Muscle layer of colon (tissue), 2 donors: Measurements from ENCODE around the gene EMC8.

Experiments used
- H3K27ac ChIP-seq: one replicate; pipeline ENCODE4 v1.7.0; 2013; ENCODE audit warnings: low read depth, mild to moderate bottlenecking, low read length, moderate library complexity
- H3K27me3 ChIP-seq, 2 donors: one replicate each; pipeline ENCODE4 v1.7.0; 2013; ENCODE audit warnings: low read length in 2 of 2, mild to moderate bottlenecking in 2 of 2; ENCODE audit not compliant: insufficient read depth in 2 of 2, control insufficient read depth in 1 of 2
- H3K36me3 ChIP-seq: one replicate; pipeline ENCODE4 v1.7.0; 2013; ENCODE audit warnings: mild to moderate bottlenecking, low read length; ENCODE audit not compliant: insufficient read depth
- H3K4me1 ChIP-seq: one replicate; pipeline ENCODE4 v1.7.0; 2013; ENCODE audit warnings: mild to moderate bottlenecking, low read length; ENCODE audit not compliant: insufficient read depth
- H3K4me3 ChIP-seq, 2 donors: one replicate each; pipeline ENCODE4 v1.7.0; 2013; ENCODE audit warnings: low read length in 2 of 2, low read depth in 1 of 2, mild to moderate bottlenecking in 1 of 2, moderate library complexity in 1 of 2
- H3K9ac ChIP-seq: one replicate; pipeline ENCODE4 v1.7.0; 2013; ENCODE audit warnings: low read length
- H3K9me3 ChIP-seq: one replicate; pipeline ENCODE4 v1.7.0; 2013; ENCODE audit warnings: mild to moderate bottlenecking, low read length
- donor health status: abdominal sarcoma.
- donor health status: Adenocarcinoma of cecum.

The EMC8 gene

DNA sequence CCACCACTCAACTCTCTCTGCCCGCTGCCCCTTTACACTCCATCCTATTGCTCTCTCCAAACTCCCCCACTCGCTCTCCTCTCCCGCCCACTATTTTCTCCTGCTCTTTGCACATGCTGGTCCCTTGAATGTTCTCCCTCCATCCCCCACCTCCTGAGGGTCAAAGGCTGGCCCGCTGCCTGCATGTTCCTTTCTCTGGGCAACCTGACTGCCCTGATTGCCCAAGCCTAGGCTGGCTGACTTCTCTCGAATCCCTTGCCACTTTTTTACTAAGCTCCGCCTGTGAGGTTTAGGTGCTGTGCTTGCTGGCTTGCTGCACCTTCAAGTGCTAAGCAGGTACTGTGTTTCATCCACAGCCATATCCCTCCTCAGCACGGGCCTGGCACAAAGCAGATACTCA, 2.7 kb downstream of the EMC8 start:
- Histone ChIP-seq H3K9ac (no peak overlapping the region), H3K27me3 (no peaks in the 10 kb centered on the region), H3K9me3 (no peaks in the 10 kb centered on the region), H3K4me3 (no peak overlapping the region), H3K27ac (no peak overlapping the region), H3K4me1 (peaks cover 27% of the 10 kb centered on the region), H3K36me3 (peaks cover 60% of the 10 kb centered on the region)

DNA sequence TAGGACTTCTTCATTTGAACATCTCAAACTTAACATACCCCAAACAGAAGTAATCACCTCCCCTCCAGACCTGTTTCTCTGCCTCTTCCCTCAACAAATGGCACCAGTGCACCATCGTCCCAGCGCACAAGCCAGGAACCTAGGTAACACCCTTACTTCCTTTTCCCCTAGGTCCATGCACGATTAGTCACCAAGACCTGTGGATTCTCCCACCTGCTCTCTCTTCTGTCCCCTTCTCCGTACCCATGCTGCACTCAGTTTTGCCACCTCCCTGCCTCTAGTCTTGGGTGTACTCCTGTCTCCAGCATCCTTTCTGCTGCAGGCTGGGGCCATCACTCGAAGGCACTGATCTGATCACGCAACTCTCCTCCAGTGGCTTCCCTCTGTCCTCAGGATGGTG, 3.2 kb downstream of the EMC8 start:
- peaks cover 22% of the 10 kb centered on the region for H3K4me1 ChIP-seq
- no peak overlapping the region for H3K4me3 ChIP-seq
- peaks cover 58% of the 10 kb centered on the region for H3K36me3 ChIP-seq
- no peak overlapping the region for H3K9ac ChIP-seq
- no peak overlapping the region for H3K27ac ChIP-seq
- H3K27me3 ChIP-seq = no peaks in the 10 kb centered on the region
- no peaks in the 10 kb centered on the region for H3K9me3 ChIP-seq

DNA sequence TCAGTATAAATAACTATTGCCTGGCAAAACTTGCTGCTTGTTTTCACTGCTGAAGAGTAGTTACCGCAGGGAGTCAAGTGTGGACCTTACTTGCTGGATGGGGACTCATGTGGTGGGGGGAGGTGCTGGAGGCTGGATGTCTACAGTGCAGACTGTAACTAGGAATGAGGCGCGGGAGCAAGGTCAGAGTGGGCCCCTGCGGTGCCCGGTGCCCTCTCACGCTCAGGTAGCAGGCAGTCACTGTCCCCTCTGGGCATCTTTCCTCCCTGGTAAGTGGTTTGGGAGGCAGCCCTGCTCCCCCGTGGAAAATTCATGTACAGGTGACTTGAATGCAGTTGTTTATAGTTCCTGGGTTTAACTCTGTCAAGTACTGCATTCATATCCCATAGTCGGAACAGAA, 4.6 kb downstream of the EMC8 start:
- Histone ChIP-seq H3K4me1 (peaks cover 13% of the 10 kb centered on the region), H3K9me3 (no peaks in the 10 kb centered on the region), H3K36me3 (peaks cover 56% of the 10 kb centered on the region)

DNA sequence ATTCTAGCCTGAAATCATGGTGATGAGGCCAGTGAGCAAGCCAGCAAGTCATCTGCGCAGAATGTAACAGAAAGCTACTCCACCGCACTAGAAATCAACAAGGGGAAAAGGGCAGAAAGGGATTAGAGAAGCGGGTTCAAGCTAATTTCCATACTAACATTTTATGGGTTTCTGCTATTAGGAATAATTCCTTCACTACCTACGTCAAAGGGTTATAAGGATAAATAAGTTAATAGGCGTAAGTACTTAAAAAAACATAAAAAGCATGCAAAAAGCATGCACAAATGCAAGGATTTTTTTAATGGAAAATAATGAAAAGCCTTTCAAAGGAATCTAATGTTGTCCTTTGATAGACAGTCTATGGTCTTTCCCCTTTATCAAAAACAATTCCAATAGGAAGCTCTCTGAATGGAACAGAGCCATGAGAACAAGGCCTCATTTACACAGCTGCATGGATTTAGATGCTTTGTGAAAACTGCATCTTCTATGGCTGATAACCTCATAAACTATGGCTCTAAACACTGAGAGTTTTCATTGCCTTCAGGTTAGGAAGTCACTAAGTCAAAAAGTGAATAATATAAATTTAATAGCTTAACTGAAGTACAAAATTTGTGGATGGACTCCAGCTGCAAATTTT, 5.6 kb downstream of the EMC8 start:
- peaks cover 56% of the 10 kb centered on the region for H3K36me3 ChIP-seq
- no peak overlapping the region for H3K27ac ChIP-seq
- no peak overlapping the region for H3K9ac ChIP-seq
- no peaks in the 10 kb centered on the region for H3K27me3 ChIP-seq
- no peak overlapping the region for H3K4me3 ChIP-seq
- H3K9me3 ChIP-seq = no peaks in the 10 kb centered on the region
- peaks cover 13% of the 10 kb centered on the region for H3K4me1 ChIP-seq

More for the DNA sequence above, 4.6 kb downstream of the EMC8 start:
- Histone ChIP-seq H3K4me3 (no peak overlapping the region), H3K27me3 (no peaks in the 10 kb centered on the region), H3K27ac (no peak overlapping the region), H3K9ac (no peak overlapping the region)

DNA sequence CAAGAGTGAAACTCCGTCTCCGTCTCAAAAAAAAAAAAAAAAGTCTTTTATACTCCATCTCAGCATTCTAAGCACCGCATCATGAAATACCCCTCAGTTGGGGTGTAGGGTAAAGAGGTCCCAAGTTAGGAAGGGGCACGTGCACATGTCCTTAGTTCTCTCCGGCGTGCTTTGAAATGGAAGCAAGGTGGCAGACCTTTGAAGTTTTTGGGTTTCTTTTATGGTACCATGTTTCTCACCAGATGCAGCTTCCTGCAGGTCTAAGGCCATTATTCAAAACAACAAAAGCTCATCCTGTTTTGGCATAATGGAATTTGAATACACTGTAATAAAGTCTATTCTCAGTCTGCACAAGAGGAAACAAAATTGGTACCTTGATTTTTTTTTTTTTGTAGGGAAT, 9.6 kb downstream of the EMC8 start:
- H3K9me3 ChIP-seq = no peaks in the 10 kb centered on the region
- H3K36me3 ChIP-seq = peaks cover 60% of the 10 kb centered on the region
- H3K9ac ChIP-seq = no peak overlapping the region
- H3K4me1 ChIP-seq = no peaks in the 10 kb centered on the region
- no peak overlapping the region for H3K4me3 ChIP-seq
- H3K27me3 ChIP-seq = no peaks in the 10 kb centered on the region
- H3K27ac ChIP-seq = no peak overlapping the region

DNA sequence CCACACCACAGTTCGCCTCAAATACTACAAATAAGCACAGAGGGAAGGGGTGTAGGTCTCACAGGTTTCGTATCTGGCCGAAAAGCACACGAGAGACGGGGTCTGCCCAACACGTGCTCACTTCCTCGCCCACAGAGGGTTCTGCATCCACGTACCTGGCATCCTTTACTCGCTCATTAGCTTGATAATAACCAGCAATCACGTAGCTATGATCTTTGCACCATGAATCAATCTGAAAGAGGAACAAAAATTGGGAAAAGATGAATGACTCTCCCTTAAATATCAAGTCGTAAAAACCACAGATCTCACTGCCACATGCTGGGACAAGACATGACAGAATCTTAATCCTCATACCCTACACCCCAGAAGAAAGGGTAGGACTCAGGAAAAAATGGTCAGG, 10.5 kb downstream of the EMC8 start:
- Histone ChIP-seq H3K27ac (no peak overlapping the region), H3K36me3 (peaks cover 53% of the 10 kb centered on the region), H3K9me3 (no peaks in the 10 kb centered on the region), H3K27me3 (no peaks in the 10 kb centered on the region), H3K9ac (no peak overlapping the region), H3K4me1 (no peaks in the 10 kb centered on the region), H3K4me3 (no peak overlapping the region)

DNA sequence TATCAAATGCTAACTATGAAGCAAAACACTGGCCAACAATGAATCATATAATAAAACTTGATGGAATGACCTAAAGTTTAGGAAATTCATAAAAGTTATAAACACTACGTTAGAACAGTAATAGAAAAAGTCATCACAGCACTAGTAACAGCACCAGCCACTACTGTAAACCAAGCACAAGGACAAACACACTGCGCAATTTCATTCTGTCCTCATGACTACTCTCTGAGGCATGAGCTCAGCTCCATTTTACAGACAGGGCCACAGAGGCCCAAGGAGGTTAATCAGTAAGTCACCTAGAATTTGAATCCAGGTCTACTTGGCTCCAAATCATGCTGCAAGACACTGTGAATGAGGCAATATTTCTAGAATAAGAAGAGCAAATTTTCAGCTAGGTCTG, 13.4 kb downstream of the EMC8 start:
- Histone ChIP-seq H3K4me3 (no peak overlapping the region), H3K27me3 (no peaks in the 10 kb centered on the region), H3K4me1 (peaks cover 12% of the 10 kb centered on the region), H3K9ac (no peak overlapping the region), H3K36me3 (peaks cover 34% of the 10 kb centered on the region), H3K27ac (no peak overlapping the region), H3K9me3 (no peaks in the 10 kb centered on the region)

DNA sequence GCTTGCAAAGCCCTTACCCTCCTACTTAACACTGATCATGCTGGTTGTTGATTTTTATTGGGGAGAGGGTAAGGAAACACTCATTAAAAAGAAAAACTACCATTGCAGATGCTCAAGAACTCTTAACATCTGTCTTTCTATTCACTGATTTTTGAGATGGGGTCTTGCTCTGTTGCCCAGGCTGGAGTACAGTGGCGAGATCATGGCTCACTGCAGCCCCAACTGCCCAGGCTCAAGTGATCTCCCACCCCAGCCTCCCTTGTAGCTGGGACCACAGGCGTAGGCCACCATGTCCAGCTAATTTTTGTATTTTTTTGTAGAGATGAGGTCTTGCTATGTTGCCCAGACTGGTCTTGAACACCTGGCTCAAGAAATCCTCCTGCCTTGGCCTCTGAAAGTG, 14.5 kb downstream of the EMC8 start:
- H3K27me3 ChIP-seq = no peaks in the 10 kb centered on the region
- no peak overlapping the region for H3K4me3 ChIP-seq
- H3K9me3 ChIP-seq = no peaks in the 10 kb centered on the region
- peaks cover 12% of the 10 kb centered on the region for H3K4me1 ChIP-seq
- no peak overlapping the region for H3K9ac ChIP-seq
- H3K27ac ChIP-seq = no peak overlapping the region
- peaks cover 45% of the 10 kb centered on the region for H3K36me3 ChIP-seq

DNA sequence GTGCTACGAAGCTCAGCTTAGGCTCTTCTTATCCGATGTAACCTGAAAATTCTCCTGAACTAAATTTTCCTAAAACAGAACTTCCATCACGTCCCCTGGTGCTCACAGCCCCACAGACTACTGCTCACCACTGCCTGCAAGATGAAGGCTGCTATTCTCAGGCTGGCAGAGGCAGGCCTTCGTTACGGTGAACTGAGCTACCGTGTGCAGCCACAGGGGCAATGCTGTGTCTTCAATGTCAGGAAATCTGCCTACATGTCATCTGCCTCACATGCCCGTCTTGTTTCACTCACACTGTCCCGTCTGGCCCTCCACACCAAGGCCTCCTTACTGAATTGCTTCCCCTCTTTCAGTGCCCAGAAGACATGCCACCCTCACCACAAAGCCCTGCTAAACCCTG, 15.9 kb downstream of the EMC8 start:
- Histone ChIP-seq H3K4me1 (peaks cover 12% of the 10 kb centered on the region), H3K27me3 (no peaks in the 10 kb centered on the region), H3K27ac (no peak overlapping the region), H3K9ac (no peak overlapping the region), H3K36me3 (peaks cover 56% of the 10 kb centered on the region), H3K9me3 (no peaks in the 10 kb centered on the region), H3K4me3 (no peak overlapping the region)

DNA sequence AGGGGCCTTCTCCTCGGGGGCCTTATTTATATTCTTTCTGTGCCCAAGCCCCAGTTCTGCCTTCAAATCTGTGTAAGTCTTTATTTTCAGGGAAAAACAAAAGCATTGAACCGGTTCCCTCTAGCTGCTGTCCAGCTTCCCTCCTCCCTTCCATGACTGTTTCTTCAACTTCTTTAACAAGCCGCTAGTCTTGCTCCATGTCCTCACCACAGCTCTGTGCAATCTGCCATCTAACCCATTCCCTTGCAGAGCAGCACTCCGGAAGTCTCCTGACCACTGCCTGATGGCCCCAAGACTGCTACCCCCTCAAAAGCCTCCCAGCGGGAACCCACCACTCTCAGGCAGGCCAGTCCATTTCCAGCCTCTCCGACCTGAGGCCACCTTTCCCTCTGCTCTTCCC, 16.9 kb downstream of the EMC8 start:
- Histone ChIP-seq H3K9ac (no peak overlapping the region), H3K27ac (peak overlapping the region; percentile 34), H3K4me3 (no peak overlapping the region), H3K4me1 (peaks cover 12% of the 10 kb centered on the region), H3K27me3 (no peaks in the 10 kb centered on the region), H3K36me3 (peaks cover 46% of the 10 kb centered on the region), H3K9me3 (no peaks in the 10 kb centered on the region)

DNA sequence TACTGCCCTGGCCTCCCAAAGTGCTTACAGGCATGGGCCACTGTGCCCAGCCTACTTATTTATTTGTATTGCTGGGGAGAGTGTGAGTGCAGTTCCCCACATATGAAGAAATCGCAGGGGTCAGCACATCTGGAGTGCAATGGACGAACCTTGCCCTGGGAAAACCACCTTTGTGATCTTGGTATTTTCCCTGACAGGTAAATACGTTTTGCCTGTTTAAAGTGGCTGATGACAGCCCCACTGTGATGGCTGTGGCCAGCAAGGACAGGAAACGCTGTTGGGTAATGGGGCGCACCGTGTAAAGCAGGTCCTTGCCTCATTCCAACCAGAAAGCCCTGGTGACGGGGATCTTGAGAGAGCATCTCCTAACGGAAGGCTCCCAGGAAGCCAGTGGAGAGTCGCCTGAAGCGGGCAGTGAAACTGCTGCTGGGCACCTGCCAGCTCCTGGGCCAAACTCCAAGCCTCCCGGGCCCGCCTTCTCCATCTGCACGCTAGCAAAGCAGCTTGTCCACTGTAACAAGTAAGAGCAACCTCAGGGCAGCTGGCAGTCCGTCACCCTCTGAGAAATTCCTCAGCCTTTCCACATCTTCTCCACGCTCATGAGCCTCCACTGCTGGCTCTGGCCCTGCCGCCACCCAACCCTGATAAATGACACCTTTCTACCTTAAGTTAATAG, 17.5 kb downstream of the EMC8 start:
- Histone ChIP-seq H3K36me3 (peaks cover 40% of the 10 kb centered on the region), H3K4me3 (no peak overlapping the region)

DNA sequence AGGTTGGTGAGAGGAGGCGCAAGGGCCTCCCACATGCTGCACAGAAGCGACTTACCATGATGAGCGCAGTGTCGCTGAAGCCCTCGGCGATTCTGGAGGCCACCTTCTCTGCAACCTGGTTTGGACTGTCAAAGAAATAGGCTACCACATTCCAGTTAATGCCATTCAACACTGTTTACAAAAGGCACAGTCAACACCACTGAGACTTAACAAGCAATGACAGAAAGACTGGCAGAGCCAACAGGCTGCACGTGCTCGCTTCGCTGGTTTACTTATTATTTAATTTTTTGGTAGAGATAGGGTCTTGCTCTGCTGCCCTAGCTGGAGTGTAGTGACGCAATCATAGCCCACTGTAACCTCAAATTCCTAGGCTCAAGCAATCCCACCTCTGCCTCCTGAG, 18.2 kb downstream of the EMC8 start:
- H3K9ac ChIP-seq = no peak overlapping the region
- H3K36me3 ChIP-seq = peaks cover 33% of the 10 kb centered on the region
- H3K4me3 ChIP-seq = no peak overlapping the region
- H3K4me1 ChIP-seq = peaks cover 12% of the 10 kb centered on the region
- no peak overlapping the region for H3K27ac ChIP-seq
- H3K27me3 ChIP-seq = no peaks in the 10 kb centered on the region
- H3K9me3 ChIP-seq = no peaks in the 10 kb centered on the region

More for the DNA sequence above, 17.5 kb downstream of the EMC8 start:
- no peaks in the 10 kb centered on the region for H3K9me3 ChIP-seq
- peaks cover 12% of the 10 kb centered on the region for H3K4me1 ChIP-seq
- no peaks in the 10 kb centered on the region for H3K27me3 ChIP-seq
- peak overlapping the region; percentile 34 for H3K27ac ChIP-seq
- H3K9ac ChIP-seq = no peak overlapping the region
